SK-N-SH (cell line): ENCODE data around the gene UGT1A3. TPM values are rescaled to one million over a fixed set of nuclear protein-coding genes. Genes with fewer than 3 reads are reported as not detected.

ENCODE experiments used
- CTCF ChIA-PET: fragments of 300-600, 350-600 bp; formaldehyde crosslinking; extraction: SDS; loops from one replicate; lab custom pipeline; 2021; lab: Yijun Ruan, JAX
- POLR2A ChIA-PET: fragments of 350-600 bp; sonication (Branson Sonifier 250); formaldehyde crosslinking; extraction: SDS; loops from one replicate; lab custom pipeline; 2020; ENCODE audit warnings: antibody characterized with exemption, inconsistent platforms; lab: Yijun Ruan, JAX
- DNase-seq: peaks from one replicate; pipeline ENCODE4 v3.0.0; 2012
- H2AFZ ChIP-seq: fragments of 200-600 bp; sonication (generic); 2 replicates; pipeline ENCODE4 v1.8.1; 2016; ENCODE audit warnings: antibody characterized with exemption, mild to moderate bottlenecking, low read depth
- H3F3A ChIP-seq: fragments of 200-600 bp; sonication (generic); replicated peaks from 2 replicates; pipeline ENCODE3; 2016; ENCODE audit warnings: antibody characterized with exemption, mild to moderate bottlenecking; ENCODE audit not compliant: insufficient read depth
- H3K27ac ChIP-seq, 2 experiments: fragments of 200-500 bp in 1 of 2; fragments of 200-600 bp in 1 of 2; sonication (Bioruptor generic) in 1 of 2; sonication (generic), shearing (Covaris generic) in 1 of 2; 2 replicates each; pipeline versions ENCODE4 v1.5.1 to v1.6.1; 2014 to 2016; ENCODE audit warnings: low read depth in 2 of 2, inconsistent platforms in 1 of 2, low read length in 1 of 2, mild to moderate bottlenecking in 1 of 2, mixed read lengths in 1 of 2
- H3K27me3 ChIP-seq: fragments of 200-600 bp; sonication (generic), shearing (Covaris generic); 2 replicates; pipeline ENCODE4 v1.6.1; 2016; ENCODE audit warnings: mixed run types; ENCODE audit not compliant: insufficient read depth
- H3K36me3 ChIP-seq, 2 experiments: fragments of 200-500 bp in 1 of 2; fragments of 200-600 bp in 1 of 2; sonication (Bioruptor generic) in 1 of 2; sonication (generic) in 1 of 2; replicated peaks in 1 of 2; 2 replicates each; pipeline versions ENCODE3 to v1.5.1; 2014 to 2016; ENCODE audit warnings: low read length in 1 of 2, mild to moderate bottlenecking in 1 of 2; ENCODE audit not compliant: insufficient read depth in 2 of 2, control insufficient read depth in 1 of 2
- H3K4me1 ChIP-seq, 2 experiments: fragments of 200-500 bp in 1 of 2; fragments of 200-600 bp in 1 of 2; sonication (Bioruptor generic) in 1 of 2; sonication (generic), shearing (Covaris generic) in 1 of 2; 2 replicates each; pipeline versions ENCODE4 v1.5.1 to v1.6.1; 2014 to 2016; ENCODE audit warnings: low read depth in 1 of 2, low read length in 1 of 2, mixed run types in 1 of 2; ENCODE audit not compliant: insufficient read depth in 2 of 2, control insufficient read depth in 1 of 2
- H3K4me2 ChIP-seq: fragments of 200-600 bp; sonication (generic), shearing (Covaris generic); 2 replicates; pipeline ENCODE4 v1.6.1; 2017; ENCODE audit warnings: mixed run types
- H3K4me3 ChIP-seq, 2 experiments: fragments of 200-500 bp in 1 of 2; fragments of 200-600 bp in 1 of 2; sonication (Bioruptor generic) in 1 of 2; sonication (generic), shearing (Covaris generic) in 1 of 2; 2 replicates each; pipeline versions ENCODE4 v1.5.1 to v1.8.1; 2014 to 2016; ENCODE audit warnings: low read depth in 2 of 2, inconsistent platforms in 1 of 2, low read length in 1 of 2, mild to moderate bottlenecking in 1 of 2, mixed read lengths in 1 of 2, moderate library complexity in 1 of 2
- H3K79me2 ChIP-seq: fragments of 200-600 bp; sonication (generic); 2 replicates; pipeline ENCODE4 v1.8.1; 2017; ENCODE audit warnings: mild to moderate bottlenecking; ENCODE audit not compliant: insufficient read depth
- H3K9ac ChIP-seq: fragments of 200-600 bp; sonication (generic); 2 replicates; pipeline ENCODE4 v1.6.1; 2017; ENCODE audit warnings: mixed run types
- H3K9me2 ChIP-seq: fragments of 200-600 bp; sonication (generic); 2 replicates; pipeline ENCODE4 v1.6.1; 2017; ENCODE audit warnings: mixed run types
- H3K9me3 ChIP-seq: fragments of 200-600 bp; sonication (generic); 2 replicates; pipeline ENCODE4 v1.6.1; 2017; ENCODE audit warnings: mixed run types, mild to moderate bottlenecking, moderate library complexity
- H4K20me1 ChIP-seq: fragments of 200-600 bp; sonication (generic); 2 replicates; pipeline ENCODE4 v1.6.1; 2017; ENCODE audit warnings: mild to moderate bottlenecking, mixed run types; ENCODE audit not compliant: insufficient read depth
- EP300 ChIP-seq, 2 experiments: IDR thresholded peaks; 2 replicates each; pipeline versions ENCODE4 v1.4.0 to v1.6.1; 2012; ENCODE audit warnings: borderline replicate concordance in 1 of 2, low read depth in 1 of 2, low read length in 1 of 2
- FOSL2 ChIP-seq: IDR thresholded peaks from 2 replicates; pipeline ENCODE4 v1.4.0; 2012; ENCODE audit warnings: low read depth, mild to moderate bottlenecking, moderate library complexity, borderline replicate concordance
- GABPA ChIP-seq: IDR thresholded peaks from 2 replicates; pipeline ENCODE4 v1.4.0; 2012; ENCODE audit warnings: low read depth, mild to moderate bottlenecking
- JUND ChIP-seq: IDR thresholded peaks from 2 replicates; pipeline ENCODE4 v1.4.0; 2012
- MEF2A ChIP-seq: IDR thresholded peaks from 2 replicates; pipeline ENCODE4 v1.4.0; 2012; ENCODE audit warnings: low read depth, borderline replicate concordance
- RCOR1 ChIP-seq: fragments of 150-350 bp; IDR thresholded peaks from 2 replicates; pipeline ENCODE4 v1.6.1; 2017; ENCODE audit warnings: antibody characterized with exemption, low read length
- TEAD4 ChIP-seq: IDR thresholded peaks from 2 replicates; pipeline ENCODE4 v1.4.0; 2012; ENCODE audit warnings: mild to moderate bottlenecking, borderline replicate concordance; ENCODE audit not compliant: insufficient read depth
- WGBS: methylation state at CpG from one replicate; pipeline ENCODE4 v1.1.6; 2017; ENCODE audit warnings: low lambda C conversion rate; 5-methylcytosine and 5-hydroxymethylcytosine counted together
- polyA plus RNA-seq, 3 experiments: library from polyadenylated mRNA; depleted of rRNA; stranded (reverse); fragments of >200 nt; gene quantifications; 2 replicates each; pipeline ENCODE4 v1.2.3, GENCODE V29; 2012
- TF ChIP-seq, protein P1 (sequence below): IDR thresholded peaks from 2 replicates; pipeline ENCODE4; 2012
- TF ChIP-seq, protein P2 (sequence below): IDR thresholded peaks from 2 replicates; pipeline ENCODE4 v1.4.0; 2012; ENCODE audit warnings: low read depth
- TF ChIP-seq, protein P3 (sequence below): fragments of 150-350 bp; IDR thresholded peaks from 2 replicates; pipeline ENCODE4 v1.6.1; 2016; ENCODE audit warnings: mild to moderate bottlenecking, low read depth, low read length
- TF ChIP-seq, protein P4 (sequence below): IDR thresholded peaks from 2 replicates; pipeline ENCODE4 v1.4.0; 2012; ENCODE audit warnings: low read depth, borderline replicate concordance

UGT1A3 gene
- polyA plus RNA-seq, 1 of the 3 experiments (the other 2 are of a cell fraction), result not detected

DNA sequence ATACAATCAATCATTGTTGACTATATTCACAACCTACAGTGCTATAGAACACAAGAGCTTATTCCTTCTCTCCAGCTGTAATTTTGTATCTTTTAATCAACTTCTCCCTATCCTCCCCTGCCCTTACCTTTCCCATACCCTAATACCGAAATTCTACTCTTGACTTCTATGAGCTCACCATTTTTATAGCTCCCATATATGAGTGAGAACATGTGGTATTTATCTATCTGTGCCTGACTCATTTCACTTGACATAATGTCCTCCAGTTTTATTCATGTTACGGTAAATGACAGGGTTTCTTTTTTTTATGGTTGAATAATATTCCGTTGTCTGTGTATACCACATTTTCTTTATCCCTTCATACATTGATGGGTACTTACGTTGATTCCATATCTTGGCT is 51.9 kb downstream of the UGT1A3 start (continued):
- TF ChIP-seq, protein P1, sequence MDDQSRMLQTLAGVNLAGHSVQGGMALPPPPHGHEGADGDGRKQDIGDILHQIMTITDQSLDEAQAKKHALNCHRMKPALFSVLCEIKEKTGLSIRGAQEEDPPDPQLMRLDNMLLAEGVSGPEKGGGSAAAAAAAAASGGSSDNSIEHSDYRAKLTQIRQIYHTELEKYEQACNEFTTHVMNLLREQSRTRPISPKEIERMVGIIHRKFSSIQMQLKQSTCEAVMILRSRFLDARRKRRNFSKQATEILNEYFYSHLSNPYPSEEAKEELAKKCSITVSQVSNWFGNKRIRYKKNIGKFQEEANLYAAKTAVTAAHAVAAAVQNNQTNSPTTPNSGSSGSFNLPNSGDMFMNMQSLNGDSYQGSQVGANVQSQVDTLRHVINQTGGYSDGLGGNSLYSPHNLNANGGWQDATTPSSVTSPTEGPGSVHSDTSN, result no peak
- TF ChIP-seq, protein P2, sequence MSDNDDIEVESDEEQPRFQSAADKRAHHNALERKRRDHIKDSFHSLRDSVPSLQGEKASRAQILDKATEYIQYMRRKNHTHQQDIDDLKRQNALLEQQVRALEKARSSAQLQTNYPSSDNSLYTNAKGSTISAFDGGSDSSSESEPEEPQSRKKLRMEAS, result no peak
- TF ChIP-seq EP300 (IDR thresholded peaks at IDR 0.05; ENCODE audit: borderline replicate concordance in 1 of 2, low read depth in 1 of 2, low read length in 1 of 2) (no peak), JUND (no peak), GABPA (no peak), FOSL2 (no peak), RCOR1 (no peak), TEAD4 (no peak)
- TF ChIP-seq, protein P3, sequence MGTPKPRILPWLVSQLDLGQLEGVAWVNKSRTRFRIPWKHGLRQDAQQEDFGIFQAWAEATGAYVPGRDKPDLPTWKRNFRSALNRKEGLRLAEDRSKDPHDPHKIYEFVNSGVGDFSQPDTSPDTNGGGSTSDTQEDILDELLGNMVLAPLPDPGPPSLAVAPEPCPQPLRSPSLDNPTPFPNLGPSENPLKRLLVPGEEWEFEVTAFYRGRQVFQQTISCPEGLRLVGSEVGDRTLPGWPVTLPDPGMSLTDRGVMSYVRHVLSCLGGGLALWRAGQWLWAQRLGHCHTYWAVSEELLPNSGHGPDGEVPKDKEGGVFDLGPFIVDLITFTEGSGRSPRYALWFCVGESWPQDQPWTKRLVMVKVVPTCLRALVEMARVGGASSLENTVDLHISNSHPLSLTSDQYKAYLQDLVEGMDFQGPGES, result no peak
- TF ChIP-seq, protein P4, sequence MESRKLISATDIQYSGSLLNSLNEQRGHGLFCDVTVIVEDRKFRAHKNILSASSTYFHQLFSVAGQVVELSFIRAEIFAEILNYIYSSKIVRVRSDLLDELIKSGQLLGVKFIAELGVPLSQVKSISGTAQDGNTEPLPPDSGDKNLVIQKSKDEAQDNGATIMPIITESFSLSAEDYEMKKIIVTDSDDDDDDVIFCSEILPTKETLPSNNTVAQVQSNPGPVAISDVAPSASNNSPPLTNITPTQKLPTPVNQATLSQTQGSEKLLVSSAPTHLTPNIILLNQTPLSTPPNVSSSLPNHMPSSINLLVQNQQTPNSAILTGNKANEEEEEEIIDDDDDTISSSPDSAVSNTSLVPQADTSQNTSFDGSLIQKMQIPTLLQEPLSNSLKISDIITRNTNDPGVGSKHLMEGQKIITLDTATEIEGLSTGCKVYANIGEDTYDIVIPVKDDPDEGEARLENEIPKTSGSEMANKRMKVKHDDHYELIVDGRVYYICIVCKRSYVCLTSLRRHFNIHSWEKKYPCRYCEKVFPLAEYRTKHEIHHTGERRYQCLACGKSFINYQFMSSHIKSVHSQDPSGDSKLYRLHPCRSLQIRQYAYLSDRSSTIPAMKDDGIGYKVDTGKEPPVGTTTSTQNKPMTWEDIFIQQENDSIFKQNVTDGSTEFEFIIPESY, result no peak

DNA sequence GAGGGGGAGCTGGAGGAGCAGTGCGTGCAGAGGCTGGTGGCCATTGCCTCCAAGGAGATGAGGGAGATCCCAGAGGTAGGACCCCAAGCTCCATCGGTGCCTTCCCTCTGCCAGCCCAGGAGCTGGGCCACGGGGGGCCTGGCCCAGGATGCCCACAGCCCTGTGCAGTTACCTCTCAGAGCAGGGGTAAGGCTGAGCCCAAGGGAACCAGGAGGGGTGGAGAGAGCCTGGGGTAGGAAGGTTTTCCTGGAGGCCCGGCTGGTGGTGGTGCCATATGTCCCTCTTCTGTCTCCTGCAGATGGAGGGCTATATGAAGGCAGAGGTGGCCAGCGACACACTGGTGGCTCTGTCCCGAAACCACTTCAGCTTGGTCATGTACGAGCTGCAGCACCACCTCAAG is 60.7 kb downstream of the UGT1A3 start:
- no peak for TF ChIP-seq MEF2A
- Histone ChIP-seq H3K79me2 (no peaks in the 10 kb centered on the region), H3K36me3 (no peaks in the 10 kb centered on the region), H3K27me3 (no peaks in the 10 kb centered on the region), H2AFZ (no peak overlapping the region), H3K4me2 (no peak overlapping the region), H4K20me1 (no peaks in the 10 kb centered on the region), H3F3A (no peaks in the 10 kb centered on the region), H3K9ac (no peak overlapping the region), H3K27ac (no peak overlapping the region), H3K4me1 (no peaks in the 10 kb centered on the region), H3K4me3 (no peak overlapping the region), H3K9me2 (no peaks in the 10 kb centered on the region), H3K9me3 (no peaks in the 10 kb centered on the region)
- 60% methylated on average over 3 of the region's 7 CpGs for WGBS
- ChIA-PET POLR2A (no interaction called here), CTCF (no interaction called here)
- DNase-seq, result no peak
